22Rv1 (cell line): ENCODE results near the gene SMCP.

Experiments used
- ZFX ChIP-seq: fragments of 450-650 bp; IDR thresholded peaks from 2 replicates; pipeline ENCODE4 v1.6.1; 2017; ENCODE audit warnings: antibody characterized with exemption, borderline replicate concordance
- TF ChIP-seq, protein P1 (sequence below): fragments of 450-650 bp; IDR thresholded peaks from 2 replicates; pipeline ENCODE4 v1.5.1; 2017; ENCODE audit warnings: mild to moderate bottlenecking

DNA sequence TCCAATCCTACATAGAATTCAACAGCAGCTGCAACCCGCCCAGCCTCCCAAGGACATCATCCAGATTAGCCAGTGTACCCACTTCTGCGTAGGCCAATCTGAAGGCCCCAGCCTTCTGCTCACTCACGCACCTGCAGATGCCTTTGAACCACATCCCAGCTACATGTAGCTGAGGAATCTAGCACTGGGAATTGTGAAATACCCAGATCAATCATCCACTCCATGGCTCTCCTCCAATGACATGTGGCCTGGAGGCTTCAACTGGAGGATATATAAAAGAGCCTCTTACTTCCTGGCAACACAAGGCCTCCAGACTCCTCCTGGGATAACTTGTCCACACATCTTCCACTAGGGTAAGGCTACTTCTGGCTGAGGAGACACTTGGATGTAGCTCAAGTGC lies 35.6 kb upstream of the SMCP start, which contains the start of gene LCE6A:
- TF ChIP-seq, protein P1, sequence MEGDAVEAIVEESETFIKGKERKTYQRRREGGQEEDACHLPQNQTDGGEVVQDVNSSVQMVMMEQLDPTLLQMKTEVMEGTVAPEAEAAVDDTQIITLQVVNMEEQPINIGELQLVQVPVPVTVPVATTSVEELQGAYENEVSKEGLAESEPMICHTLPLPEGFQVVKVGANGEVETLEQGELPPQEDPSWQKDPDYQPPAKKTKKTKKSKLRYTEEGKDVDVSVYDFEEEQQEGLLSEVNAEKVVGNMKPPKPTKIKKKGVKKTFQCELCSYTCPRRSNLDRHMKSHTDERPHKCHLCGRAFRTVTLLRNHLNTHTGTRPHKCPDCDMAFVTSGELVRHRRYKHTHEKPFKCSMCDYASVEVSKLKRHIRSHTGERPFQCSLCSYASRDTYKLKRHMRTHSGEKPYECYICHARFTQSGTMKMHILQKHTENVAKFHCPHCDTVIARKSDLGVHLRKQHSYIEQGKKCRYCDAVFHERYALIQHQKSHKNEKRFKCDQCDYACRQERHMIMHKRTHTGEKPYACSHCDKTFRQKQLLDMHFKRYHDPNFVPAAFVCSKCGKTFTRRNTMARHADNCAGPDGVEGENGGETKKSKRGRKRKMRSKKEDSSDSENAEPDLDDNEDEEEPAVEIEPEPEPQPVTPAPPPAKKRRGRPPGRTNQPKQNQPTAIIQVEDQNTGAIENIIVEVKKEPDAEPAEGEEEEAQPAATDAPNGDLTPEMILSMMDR, result no peak
- no peak for TF ChIP-seq ZFX
